WTC11 (cell line): Measurements from ENCODE around the gene C10orf88. TPM values are rescaled to one million over a fixed set of nuclear protein-coding genes. Genes with fewer than 3 reads are reported as not detected.

ENCODE experiments used
- ATAC-seq: fragments of 200-7000 bp; cut with Tn5 transposase; 2 replicates; pipeline ENCODE4 v1.10.0; 2021; ENCODE audit warnings: mild to moderate bottlenecking, moderate library complexity
- CTCF ChIA-PET: fragments of 300-600 bp; sonication (Branson Sonifier 250); formaldehyde crosslinking; loops from one replicate; lab custom pipeline; 2021; ENCODE audit warnings: antibody characterized with exemption; lab: Charles Lee
- POLR2A ChIA-PET: fragments of 350-600 bp; sonication (Branson Sonifier 250); formaldehyde crosslinking; loops from one replicate; lab custom pipeline; 2021; ENCODE audit warnings: antibody characterized with exemption; lab: Charles Lee
- DNase-seq: peaks from one replicate; pipeline ENCODE4 v3.0.0; 2021; ENCODE audit warnings: low spot score
- H3K27ac Mint-ChIP-seq: 2 replicates; pipeline ENCODE4 v1.8.0; 2021; ENCODE audit warnings: mixed read lengths
- H3K27me3 Mint-ChIP-seq: 2 replicates; pipeline ENCODE4 v1.8.0; 2021; ENCODE audit warnings: low read depth, mild to moderate bottlenecking, moderate library complexity, mixed read lengths
- H3K36me3 Mint-ChIP-seq: 2 replicates; pipeline ENCODE4 v1.8.0; 2021; ENCODE audit warnings: mixed read lengths
- H3K4me1 Mint-ChIP-seq: 2 replicates; pipeline ENCODE4 v1.8.0; 2022; ENCODE audit warnings: mixed read lengths
- H3K4me3 Mint-ChIP-seq: 2 replicates; pipeline ENCODE4 v1.8.0; 2021; ENCODE audit warnings: mild to moderate bottlenecking, moderate library complexity, mixed read lengths
- H3K9me3 Mint-ChIP-seq: 2 replicates; pipeline ENCODE4 v1.8.0; 2021; ENCODE audit warnings: mixed read lengths
- ATF1 ChIP-seq: sonication (generic); formaldehyde crosslinking; IDR thresholded peaks from 2 replicates; pipeline ENCODE4 v1.8.1; 2023; ENCODE audit warnings: mild to moderate bottlenecking, moderate library complexity, missing genetic modification reagents
- ATF2 ChIP-seq: sonication (generic); formaldehyde crosslinking; IDR thresholded peaks from 2 replicates; pipeline ENCODE4 v1.8.1; 2022; ENCODE audit warnings: low read depth, missing genetic modification reagents, borderline replicate concordance
- CREM ChIP-seq: sonication (generic); formaldehyde crosslinking; IDR thresholded peaks from 2 replicates; pipeline ENCODE4 v1.8.1; 2022; ENCODE audit warnings: mild to moderate bottlenecking, missing genetic modification reagents, moderate library complexity
- E2F4 ChIP-seq: sonication (generic); formaldehyde crosslinking; IDR thresholded peaks from 2 replicates; pipeline ENCODE4 v1.8.1; 2022; ENCODE audit warnings: low read depth, mild to moderate bottlenecking, moderate library complexity, missing genetic modification reagents, borderline replicate concordance
- EMX1 ChIP-seq: fragments of 250-450 bp; sonication (Bioruptor Pico); IDR thresholded peaks from 2 replicates; pipeline ENCODE4 v1.8.0; 2021; ENCODE audit warnings: mild to moderate bottlenecking
- ESRRA ChIP-seq: sonication (generic); formaldehyde crosslinking; IDR thresholded peaks from 2 replicates; pipeline ENCODE4 v1.8.1; 2022; ENCODE audit warnings: mild to moderate bottlenecking, missing genetic modification reagents, borderline replicate concordance
- FOXP1 ChIP-seq: sonication (generic); formaldehyde crosslinking; IDR thresholded peaks from 2 replicates; pipeline ENCODE4 v1.8.0; 2022; ENCODE audit warnings: missing genetic modification reagents, mild to moderate bottlenecking, moderate library complexity, borderline replicate concordance
- JAZF1 ChIP-seq: fragments of 250-450 bp; sonication (Bioruptor Pico); IDR thresholded peaks from 2 replicates; pipeline ENCODE4 v1.9.0; 2021; ENCODE audit warnings: moderate library complexity, mild to moderate bottlenecking, inconsistent platforms
- MAX ChIP-seq: sonication (generic); formaldehyde crosslinking; IDR thresholded peaks from 2 replicates; pipeline ENCODE4 v1.8.0; 2022; ENCODE audit warnings: mild to moderate bottlenecking, missing genetic modification reagents
- NFE2L1 ChIP-seq: sonication (generic); formaldehyde crosslinking; IDR thresholded peaks from 2 replicates; pipeline ENCODE4 v1.8.1; 2023; ENCODE audit warnings: missing genetic modification reagents
- NFYB ChIP-seq: sonication (generic); formaldehyde crosslinking; conservative IDR thresholded peaks from 2 replicates; pipeline ENCODE4 v1.8.0; 2022; ENCODE audit warnings: low read depth, missing genetic modification reagents
- OVOL2 ChIP-seq: fragments of 250-450 bp; sonication (Bioruptor Pico); IDR thresholded peaks from 2 replicates; pipeline ENCODE4 v1.9.0; 2021; ENCODE audit warnings: mild to moderate bottlenecking, borderline replicate concordance
- RORB ChIP-seq: fragments of 250-450 bp; sonication (Bioruptor Pico); IDR thresholded peaks from 2 replicates; pipeline ENCODE4 v1.9.0; 2021; ENCODE audit warnings: mild to moderate bottlenecking
- SMAD3 ChIP-seq: sonication (generic); formaldehyde crosslinking; IDR thresholded peaks from 2 replicates; pipeline ENCODE4 v1.8.0; 2022; ENCODE audit warnings: missing genetic modification reagents, mild to moderate bottlenecking, borderline replicate concordance
- SP1 ChIP-seq: sonication (generic); formaldehyde crosslinking; conservative IDR thresholded peaks from 2 replicates; pipeline ENCODE4 v1.8.1; 2022; ENCODE audit warnings: missing genetic modification reagents
- ZBTB21 ChIP-seq: sonication (generic); formaldehyde crosslinking; IDR thresholded peaks from 2 replicates; pipeline ENCODE4 v1.8.1; 2023; ENCODE audit warnings: mild to moderate bottlenecking, missing genetic modification reagents, borderline replicate concordance
- ZMAT4 ChIP-seq: fragments of 250-450 bp; sonication (Bioruptor Pico); IDR thresholded peaks from 2 replicates; pipeline ENCODE4 v1.9.0; 2021; ENCODE audit warnings: mild to moderate bottlenecking
- ZNF671 ChIP-seq: fragments of 250-450 bp; sonication (Bioruptor Pico); IDR thresholded peaks from 2 replicates; pipeline ENCODE4 v1.8.0; 2021; ENCODE audit warnings: mild to moderate bottlenecking
- total RNA-seq: library from RNA; stranded (reverse); gene quantifications from 3 replicates; pipeline ENCODE4 v1.2.3, GENCODE V29; 2021
- TF ChIP-seq, protein P1 (sequence below): sonication (generic); formaldehyde crosslinking; conservative IDR thresholded peaks from 2 replicates; pipeline ENCODE4 v1.8.1; 2023; ENCODE audit warnings: mild to moderate bottlenecking, low read depth, missing genetic modification reagents, moderate library complexity
- TF ChIP-seq, protein P2 (sequence below): sonication (generic); formaldehyde crosslinking; IDR thresholded peaks from 2 replicates; pipeline ENCODE4 v1.8.1; 2023; ENCODE audit warnings: mild to moderate bottlenecking, missing genetic modification reagents, borderline replicate concordance
- TF ChIP-seq, protein P3 (sequence below): sonication (generic); formaldehyde crosslinking; IDR thresholded peaks from 2 replicates; pipeline ENCODE4 v1.8.0; 2023; ENCODE audit warnings: missing genetic modification reagents
- TF ChIP-seq, protein P4 (sequence below): fragments of 250-450 bp; sonication (Bioruptor Pico); IDR thresholded peaks from 2 replicates; pipeline ENCODE4 v1.9.0; 2021; ENCODE audit warnings: mild to moderate bottlenecking

C10orf88 gene
- total RNA-seq, 1 experiment from 2014 or later: 6.5 TPM

DNA sequence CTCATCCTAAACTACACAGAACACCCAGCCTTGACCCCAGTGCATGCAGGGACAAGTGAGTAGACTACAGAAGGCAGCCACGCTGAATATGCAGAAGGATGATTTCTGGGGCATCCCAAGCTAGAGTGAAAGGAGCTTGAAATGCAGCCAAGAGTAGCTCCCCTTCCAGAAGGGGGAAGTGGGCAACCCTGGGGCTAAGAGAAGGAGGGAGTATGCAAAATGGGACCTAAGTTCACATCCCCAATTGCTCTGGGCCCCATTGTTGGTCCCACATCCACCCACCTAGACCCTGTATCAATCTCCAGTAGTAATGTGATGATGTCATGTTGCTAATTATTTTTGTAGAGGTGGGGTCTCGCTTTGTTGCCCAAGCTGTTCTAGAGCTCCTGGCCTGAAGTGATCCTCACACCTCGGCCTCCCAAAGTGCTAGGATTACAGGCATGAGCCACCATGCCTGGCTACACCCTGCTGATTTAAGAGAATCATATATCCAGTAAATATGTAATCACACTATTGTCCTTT lies 20.6 kb upstream of the C10orf88 start:
- no peaks in the 10 kb centered on the region for H3K36me3 Mint-ChIP-seq
- DNase-seq (no peak), ATAC-seq (no peak)
- CTCF ChIA-PET: no interaction called here
- no peak overlapping the region for H3K4me3 Mint-ChIP-seq
- TF ChIP-seq EMX1 (CRISPR knock-in tag): no peak
- TF ChIP-seq ZBTB21 (CRISPR knock-in tag): no peak
- TF ChIP-seq JAZF1: no peak
- no peak for TF ChIP-seq OVOL2 (CRISPR knock-in tag)
- TF ChIP-seq FOXP1 (CRISPR knock-in tag): no peak
- no peak for TF ChIP-seq SP1 (CRISPR knock-in tag)
- no peak for TF ChIP-seq ZNF671 (CRISPR knock-in tag)
- no peak for TF ChIP-seq ESRRA (CRISPR knock-in tag)
- TF ChIP-seq E2F4 (CRISPR knock-in tag): no peak
- TF ChIP-seq NFYB (CRISPR knock-in tag): no peak
- TF ChIP-seq CREM: no peak
- no peak overlapping the region for H3K27ac Mint-ChIP-seq
- 0 out of 2 replicates have a peak, but pooled peaks cover 4% of the 10 kb centered on the region for H3K4me1 Mint-ChIP-seq
- POLR2A ChIA-PET: no interaction called here
- H3K27me3 Mint-ChIP-seq: peaks cover 15% of the 10 kb centered on the region; the same call in 1 of the 2 replicates
- H3K9me3 Mint-ChIP-seq: no peaks in the 10 kb centered on the region

GRCh38 chr10:122974023-122974422 lies 20.0 kb upstream of the C10orf88 start:
- H3K27ac Mint-ChIP-seq: no peak overlapping the region
- DNase-seq (no peak), ATAC-seq (no peak)
- H3K27me3 Mint-ChIP-seq: peaks cover 20% of the 10 kb centered on the region
- H3K9me3 Mint-ChIP-seq: peaks cover 5% of the 10 kb centered on the region
- ChIA-PET POLR2A (no interaction called here), CTCF (no interaction called here)
- H3K4me3 Mint-ChIP-seq: no peak overlapping the region
- H3K36me3 Mint-ChIP-seq: no peaks in the 10 kb centered on the region
- 0 out of 2 replicates have a peak, but pooled peaks cover 4% of the 10 kb centered on the region for H3K4me1 Mint-ChIP-seq
- TF ChIP-seq NFE2L1 (no peak), ATF2 (CRISPR knock-in tag) (no peak), ATF1 (CRISPR knock-in tag) (no peak), ZMAT4 (no peak), SMAD3 (CRISPR knock-in tag) (no peak), RORB (CRISPR knock-in tag) (no peak), MAX (no peak)
- TF ChIP-seq, protein P1, sequence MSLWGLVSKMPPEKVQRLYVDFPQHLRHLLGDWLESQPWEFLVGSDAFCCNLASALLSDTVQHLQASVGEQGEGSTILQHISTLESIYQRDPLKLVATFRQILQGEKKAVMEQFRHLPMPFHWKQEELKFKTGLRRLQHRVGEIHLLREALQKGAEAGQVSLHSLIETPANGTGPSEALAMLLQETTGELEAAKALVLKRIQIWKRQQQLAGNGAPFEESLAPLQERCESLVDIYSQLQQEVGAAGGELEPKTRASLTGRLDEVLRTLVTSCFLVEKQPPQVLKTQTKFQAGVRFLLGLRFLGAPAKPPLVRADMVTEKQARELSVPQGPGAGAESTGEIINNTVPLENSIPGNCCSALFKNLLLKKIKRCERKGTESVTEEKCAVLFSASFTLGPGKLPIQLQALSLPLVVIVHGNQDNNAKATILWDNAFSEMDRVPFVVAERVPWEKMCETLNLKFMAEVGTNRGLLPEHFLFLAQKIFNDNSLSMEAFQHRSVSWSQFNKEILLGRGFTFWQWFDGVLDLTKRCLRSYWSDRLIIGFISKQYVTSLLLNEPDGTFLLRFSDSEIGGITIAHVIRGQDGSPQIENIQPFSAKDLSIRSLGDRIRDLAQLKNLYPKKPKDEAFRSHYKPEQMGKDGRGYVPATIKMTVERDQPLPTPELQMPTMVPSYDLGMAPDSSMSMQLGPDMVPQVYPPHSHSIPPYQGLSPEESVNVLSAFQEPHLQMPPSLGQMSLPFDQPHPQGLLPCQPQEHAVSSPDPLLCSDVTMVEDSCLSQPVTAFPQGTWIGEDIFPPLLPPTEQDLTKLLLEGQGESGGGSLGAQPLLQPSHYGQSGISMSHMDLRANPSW: no peak
- TF ChIP-seq, protein P2, sequence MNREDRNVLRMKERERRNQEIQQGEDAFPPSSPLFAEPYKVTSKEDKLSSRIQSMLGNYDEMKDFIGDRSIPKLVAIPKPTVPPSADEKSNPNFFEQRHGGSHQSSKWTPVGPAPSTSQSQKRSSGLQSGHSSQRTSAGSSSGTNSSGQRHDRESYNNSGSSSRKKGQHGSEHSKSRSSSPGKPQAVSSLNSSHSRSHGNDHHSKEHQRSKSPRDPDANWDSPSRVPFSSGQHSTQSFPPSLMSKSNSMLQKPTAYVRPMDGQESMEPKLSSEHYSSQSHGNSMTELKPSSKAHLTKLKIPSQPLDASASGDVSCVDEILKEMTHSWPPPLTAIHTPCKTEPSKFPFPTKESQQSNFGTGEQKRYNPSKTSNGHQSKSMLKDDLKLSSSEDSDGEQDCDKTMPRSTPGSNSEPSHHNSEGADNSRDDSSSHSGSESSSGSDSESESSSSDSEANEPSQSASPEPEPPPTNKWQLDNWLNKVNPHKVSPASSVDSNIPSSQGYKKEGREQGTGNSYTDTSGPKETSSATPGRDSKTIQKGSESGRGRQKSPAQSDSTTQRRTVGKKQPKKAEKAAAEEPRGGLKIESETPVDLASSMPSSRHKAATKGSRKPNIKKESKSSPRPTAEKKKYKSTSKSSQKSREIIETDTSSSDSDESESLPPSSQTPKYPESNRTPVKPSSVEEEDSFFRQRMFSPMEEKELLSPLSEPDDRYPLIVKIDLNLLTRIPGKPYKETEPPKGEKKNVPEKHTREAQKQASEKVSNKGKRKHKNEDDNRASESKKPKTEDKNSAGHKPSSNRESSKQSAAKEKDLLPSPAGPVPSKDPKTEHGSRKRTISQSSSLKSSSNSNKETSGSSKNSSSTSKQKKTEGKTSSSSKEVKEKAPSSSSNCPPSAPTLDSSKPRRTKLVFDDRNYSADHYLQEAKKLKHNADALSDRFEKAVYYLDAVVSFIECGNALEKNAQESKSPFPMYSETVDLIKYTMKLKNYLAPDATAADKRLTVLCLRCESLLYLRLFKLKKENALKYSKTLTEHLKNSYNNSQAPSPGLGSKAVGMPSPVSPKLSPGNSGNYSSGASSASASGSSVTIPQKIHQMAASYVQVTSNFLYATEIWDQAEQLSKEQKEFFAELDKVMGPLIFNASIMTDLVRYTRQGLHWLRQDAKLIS (CRISPR knock-in tag): no peak
- TF ChIP-seq, protein P3, sequence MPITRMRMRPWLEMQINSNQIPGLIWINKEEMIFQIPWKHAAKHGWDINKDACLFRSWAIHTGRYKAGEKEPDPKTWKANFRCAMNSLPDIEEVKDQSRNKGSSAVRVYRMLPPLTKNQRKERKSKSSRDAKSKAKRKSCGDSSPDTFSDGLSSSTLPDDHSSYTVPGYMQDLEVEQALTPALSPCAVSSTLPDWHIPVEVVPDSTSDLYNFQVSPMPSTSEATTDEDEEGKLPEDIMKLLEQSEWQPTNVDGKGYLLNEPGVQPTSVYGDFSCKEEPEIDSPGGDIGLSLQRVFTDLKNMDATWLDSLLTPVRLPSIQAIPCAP (CRISPR knock-in tag): no peak
- TF ChIP-seq, protein P4, sequence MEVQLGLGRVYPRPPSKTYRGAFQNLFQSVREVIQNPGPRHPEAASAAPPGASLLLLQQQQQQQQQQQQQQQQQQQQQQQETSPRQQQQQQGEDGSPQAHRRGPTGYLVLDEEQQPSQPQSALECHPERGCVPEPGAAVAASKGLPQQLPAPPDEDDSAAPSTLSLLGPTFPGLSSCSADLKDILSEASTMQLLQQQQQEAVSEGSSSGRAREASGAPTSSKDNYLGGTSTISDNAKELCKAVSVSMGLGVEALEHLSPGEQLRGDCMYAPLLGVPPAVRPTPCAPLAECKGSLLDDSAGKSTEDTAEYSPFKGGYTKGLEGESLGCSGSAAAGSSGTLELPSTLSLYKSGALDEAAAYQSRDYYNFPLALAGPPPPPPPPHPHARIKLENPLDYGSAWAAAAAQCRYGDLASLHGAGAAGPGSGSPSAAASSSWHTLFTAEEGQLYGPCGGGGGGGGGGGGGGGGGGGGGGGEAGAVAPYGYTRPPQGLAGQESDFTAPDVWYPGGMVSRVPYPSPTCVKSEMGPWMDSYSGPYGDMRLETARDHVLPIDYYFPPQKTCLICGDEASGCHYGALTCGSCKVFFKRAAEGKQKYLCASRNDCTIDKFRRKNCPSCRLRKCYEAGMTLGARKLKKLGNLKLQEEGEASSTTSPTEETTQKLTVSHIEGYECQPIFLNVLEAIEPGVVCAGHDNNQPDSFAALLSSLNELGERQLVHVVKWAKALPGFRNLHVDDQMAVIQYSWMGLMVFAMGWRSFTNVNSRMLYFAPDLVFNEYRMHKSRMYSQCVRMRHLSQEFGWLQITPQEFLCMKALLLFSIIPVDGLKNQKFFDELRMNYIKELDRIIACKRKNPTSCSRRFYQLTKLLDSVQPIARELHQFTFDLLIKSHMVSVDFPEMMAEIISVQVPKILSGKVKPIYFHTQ: no peak
